Tibial artery (tissue), 4 donors: ENCODE data around the gene PLCZ1.

Source experiments
- DNase-seq, 2 donors: peaks; one replicate each; pipeline ENCODE4 v3.0.0-alpha.2; 2019
- H3K27ac ChIP-seq, 2 donors: fragments of 200-600 bp; sonication (generic) in 1 of 2; 1 replicate in 1 of 2; 2 replicates in 1 of 2; pipeline ENCODE4 v1.5.1; 2018 to 2019; ENCODE audit warnings: mild to moderate bottlenecking in 1 of 2
- H3K27me3 ChIP-seq, 2 donors: fragments of 200-600 bp; sonication (generic) in 1 of 2; one replicate each; pipeline versions ENCODE4 v1.5.1 to v1.6.0; 2016 to 2019
- H3K36me3 ChIP-seq, 3 donors: fragments of 200-600 bp; sonication (generic) in 2 of 3; one replicate each; pipeline ENCODE4 v1.5.1; 2016 to 2019; ENCODE audit warnings: mild to moderate bottlenecking in 2 of 3
- H3K4me1 ChIP-seq, 4 donors: fragments of 200-600 bp; sonication (generic) in 2 of 4; 1 replicate in 3 of 4; 2 replicates in 1 of 4; pipeline ENCODE4 v1.5.1; 2016 to 2019
- H3K4me3 ChIP-seq, 2 donors: fragments of 200-600 bp; sonication (generic) in 1 of 2; 1 replicate in 1 of 2; 2 replicates in 1 of 2; pipeline ENCODE4 v1.5.1; 2018 to 2019; ENCODE audit warnings: mild to moderate bottlenecking in 2 of 2
- H3K9me3 ChIP-seq, 3 donors: fragments of 200-600 bp; sonication (generic) in 1 of 3; one replicate each; pipeline ENCODE4 v1.5.1; 2016 to 2019
- intact Hi-C: fragments of 100-400 bp; cut with DNase I; formaldehyde crosslinking; loops from one replicate; pipeline ENCODE4 v1.15.0; 2023; ENCODE audit warnings: low total_unique reads
- TF ChIP-seq, protein P1 (sequence below), 2 experiments: fragments of 200-600 bp in 1 of 2; fragments of 450-650 bp in 1 of 2; IDR thresholded peaks; one replicate each; pipeline ENCODE4 v1.5.1; 2017 to 2019; ENCODE audit warnings: antibody characterized with exemption in 2 of 2, mild to moderate bottlenecking in 1 of 2, moderate library complexity in 1 of 2

Gene PLCZ1

DNA sequence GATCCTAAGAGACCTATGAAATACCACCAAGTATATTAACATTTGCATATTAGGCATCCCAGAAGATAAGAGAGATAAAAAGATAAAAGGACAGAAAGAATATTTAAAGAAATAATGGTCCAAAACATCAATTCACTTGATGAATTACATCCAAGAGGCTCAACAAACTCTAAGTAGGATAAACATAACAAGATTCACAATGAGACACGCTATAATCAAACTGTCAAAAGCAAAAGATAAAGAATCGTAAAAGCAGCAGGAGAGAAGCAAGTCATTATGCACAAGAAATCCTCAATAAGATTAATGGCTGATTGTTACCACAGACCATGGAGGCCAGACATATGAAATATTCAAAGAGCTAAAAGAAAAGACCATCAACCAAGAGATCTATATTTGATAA, 79.6 kb downstream of the PLCZ1 start:
- H3K36me3 ChIP-seq, result no peaks in the 10 kb centered on the region
- no peaks in the 10 kb centered on the region for H3K4me1 ChIP-seq
- H3K27ac ChIP-seq, result no peak overlapping the region
- peaks cover 0 to 15% (median 4%) of the 10 kb centered on the region in 3 donors for H3K9me3 ChIP-seq
- no peak for DNase-seq
- no peaks in the 10 kb centered on the region for H3K27me3 ChIP-seq
- intact Hi-C loops, result no loop called here
- H3K4me3 ChIP-seq, result no peak overlapping the region
- TF ChIP-seq, protein P1, sequence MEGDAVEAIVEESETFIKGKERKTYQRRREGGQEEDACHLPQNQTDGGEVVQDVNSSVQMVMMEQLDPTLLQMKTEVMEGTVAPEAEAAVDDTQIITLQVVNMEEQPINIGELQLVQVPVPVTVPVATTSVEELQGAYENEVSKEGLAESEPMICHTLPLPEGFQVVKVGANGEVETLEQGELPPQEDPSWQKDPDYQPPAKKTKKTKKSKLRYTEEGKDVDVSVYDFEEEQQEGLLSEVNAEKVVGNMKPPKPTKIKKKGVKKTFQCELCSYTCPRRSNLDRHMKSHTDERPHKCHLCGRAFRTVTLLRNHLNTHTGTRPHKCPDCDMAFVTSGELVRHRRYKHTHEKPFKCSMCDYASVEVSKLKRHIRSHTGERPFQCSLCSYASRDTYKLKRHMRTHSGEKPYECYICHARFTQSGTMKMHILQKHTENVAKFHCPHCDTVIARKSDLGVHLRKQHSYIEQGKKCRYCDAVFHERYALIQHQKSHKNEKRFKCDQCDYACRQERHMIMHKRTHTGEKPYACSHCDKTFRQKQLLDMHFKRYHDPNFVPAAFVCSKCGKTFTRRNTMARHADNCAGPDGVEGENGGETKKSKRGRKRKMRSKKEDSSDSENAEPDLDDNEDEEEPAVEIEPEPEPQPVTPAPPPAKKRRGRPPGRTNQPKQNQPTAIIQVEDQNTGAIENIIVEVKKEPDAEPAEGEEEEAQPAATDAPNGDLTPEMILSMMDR (IDR thresholded peaks at IDR 0.05), result no peak

DNA sequence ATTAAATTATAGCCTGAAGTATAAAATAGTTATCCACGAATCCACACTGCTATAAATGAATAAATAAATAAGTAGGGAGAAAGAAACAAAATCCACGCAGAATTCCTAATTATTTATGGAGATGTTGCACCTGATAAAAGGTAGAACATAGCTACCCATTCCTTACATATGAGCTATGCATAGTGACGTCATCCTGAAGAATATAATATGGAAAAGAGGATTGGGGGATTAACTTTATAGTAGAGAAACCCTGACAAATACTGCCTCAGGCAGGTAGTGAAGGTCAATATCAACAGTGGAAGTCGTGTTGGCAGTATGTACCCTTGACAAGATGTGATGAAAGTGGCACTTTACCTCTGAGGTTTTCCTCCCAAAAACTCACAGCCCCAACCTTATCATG, 82.5 kb downstream of the PLCZ1 start:
- Histone ChIP-seq H3K4me3 (no peak overlapping the region), H3K36me3 (no peaks in the 10 kb centered on the region), H3K27ac (no peak overlapping the region), H3K9me3 (peaks cover 0 to 6% (median 3%) of the 10 kb centered on the region in 3 donors), H3K27me3 (no peaks in the 10 kb centered on the region), H3K4me1 (no peaks in the 10 kb centered on the region)
- no peak for DNase-seq
- intact Hi-C loops, result no loop called here
- TF ChIP-seq, protein P1 (IDR thresholded peaks at IDR 0.05), result no peak

DNA sequence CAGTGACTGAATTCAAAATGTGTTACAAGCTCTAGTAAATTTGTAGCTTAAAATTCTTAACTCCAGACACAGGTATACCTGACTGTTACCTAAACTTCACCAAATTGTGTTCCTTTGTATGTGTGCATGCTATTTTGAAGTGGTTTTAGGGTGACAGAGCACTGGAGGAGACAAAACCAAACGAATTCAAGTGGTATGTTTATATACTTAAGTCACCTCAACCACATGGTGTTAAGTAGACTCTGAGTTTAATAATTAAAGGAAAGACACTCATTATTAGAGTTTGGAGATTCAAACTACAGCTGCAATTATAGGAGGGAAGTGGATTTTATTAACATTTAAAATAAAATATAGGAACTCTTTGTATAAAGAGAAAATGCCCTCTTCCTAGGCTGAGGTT, 84.3 kb downstream of the PLCZ1 start:
- Histone ChIP-seq H3K27ac (no peak overlapping the region), H3K4me1 (no peaks in the 10 kb centered on the region), H3K4me3 (no peak overlapping the region)

DNA sequence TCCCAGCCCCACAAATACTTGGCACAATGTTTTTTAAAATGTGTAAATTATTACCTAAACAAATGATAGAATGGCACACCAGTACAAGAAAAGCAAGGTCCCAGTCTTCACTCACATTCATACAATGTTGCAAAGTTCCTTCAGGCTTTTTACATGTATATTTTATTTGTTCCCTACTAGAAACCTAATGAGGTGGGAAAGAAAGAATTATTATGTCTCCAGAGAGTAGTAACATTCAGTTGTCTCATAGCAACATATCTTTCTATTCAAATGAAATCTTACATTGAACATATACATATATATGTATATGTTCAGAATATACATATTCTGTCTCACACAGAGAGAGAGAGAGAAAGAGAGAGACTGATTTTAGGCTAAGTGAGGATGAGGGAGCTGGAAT, 85.2 kb downstream of the PLCZ1 start:
- H3K4me3 ChIP-seq, result no peak overlapping the region
- no peaks in the 10 kb centered on the region for H3K4me1 ChIP-seq
- DNase-seq, result no peak
- H3K9me3 ChIP-seq, result no peaks in the 10 kb centered on the region
- H3K36me3 ChIP-seq, result no peaks in the 10 kb centered on the region
- H3K27me3 ChIP-seq, result no peaks in the 10 kb centered on the region
- TF ChIP-seq, protein P1 (IDR thresholded peaks at IDR 0.05), result no peak
- intact Hi-C loops, result no loop called here
- no peak overlapping the region for H3K27ac ChIP-seq

More for the DNA sequence above, 84.3 kb downstream of the PLCZ1 start:
- no peaks in the 10 kb centered on the region for H3K36me3 ChIP-seq
- intact Hi-C loops, result no loop called here
- H3K27me3 ChIP-seq, result no peaks in the 10 kb centered on the region
- TF ChIP-seq, protein P1 (IDR thresholded peaks at IDR 0.05), result no peak
- peaks cover 0 to 6% (median 0%) of the 10 kb centered on the region in 3 donors for H3K9me3 ChIP-seq
- DNase-seq, result no peak

DNA sequence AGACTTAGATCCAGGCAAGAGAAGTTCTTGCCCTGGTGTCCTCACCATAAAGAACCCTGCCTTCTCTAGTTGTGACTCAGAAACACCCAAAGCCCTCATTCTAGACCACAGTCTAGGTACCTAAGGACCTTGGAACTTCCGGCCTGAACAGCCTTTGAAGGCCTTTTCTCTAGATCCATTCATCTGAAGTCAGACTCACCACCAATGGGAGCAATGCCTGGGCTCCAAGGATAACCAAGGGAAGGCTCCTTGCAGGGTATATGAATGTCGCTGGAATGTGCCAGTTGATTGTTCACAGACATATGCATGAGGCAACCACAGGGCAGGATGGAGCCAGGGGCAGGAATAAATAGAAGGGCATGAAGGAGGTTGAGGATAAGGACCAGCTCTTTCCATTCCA, 86.3 kb downstream of the PLCZ1 start:
- no peak for DNase-seq
- Histone ChIP-seq H3K27ac (no peak overlapping the region), H3K36me3 (no peaks in the 10 kb centered on the region), H3K9me3 (no peaks in the 10 kb centered on the region), H3K4me3 (no peak overlapping the region), H3K4me1 (no peaks in the 10 kb centered on the region), H3K27me3 (no peaks in the 10 kb centered on the region)
- TF ChIP-seq, protein P1 (IDR thresholded peaks at IDR 0.05), result no peak
- intact Hi-C loops, result no loop called here

DNA sequence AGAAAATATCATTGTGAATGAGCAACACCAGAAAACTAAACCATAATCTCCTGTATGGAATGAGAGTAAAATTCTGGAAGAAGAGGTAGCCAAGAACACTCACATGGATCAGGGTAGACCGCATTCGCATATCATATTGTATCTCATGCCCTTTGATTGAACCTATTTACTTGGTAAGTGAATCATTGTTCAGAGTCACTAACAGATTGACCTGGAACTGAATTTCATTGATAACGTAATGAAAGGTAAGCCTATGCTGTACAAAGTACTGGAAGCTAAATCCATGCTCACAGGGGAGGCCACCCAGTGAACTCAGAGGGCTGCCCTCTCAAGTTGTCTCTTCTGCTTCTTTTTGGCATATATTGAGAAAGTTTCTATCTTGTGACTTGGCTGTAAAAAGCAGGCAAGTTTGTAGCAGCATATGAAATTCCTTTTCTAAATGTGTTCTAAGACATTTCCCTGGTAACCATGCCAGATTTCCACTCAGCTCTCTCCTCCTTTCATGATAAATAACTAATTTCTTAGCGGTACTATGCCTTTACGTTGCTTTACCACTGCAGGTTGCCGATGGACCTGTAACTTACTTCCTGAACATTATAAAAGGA, 91.4 kb downstream of the PLCZ1 start:
- H3K36me3 ChIP-seq, result no peaks in the 10 kb centered on the region
- DNase-seq, result no peak
- no peaks in the 10 kb centered on the region for H3K4me1 ChIP-seq
- intact Hi-C loops, result no loop called here
- H3K27ac ChIP-seq, result no peak overlapping the region
- no peak overlapping the region for H3K4me3 ChIP-seq
- H3K27me3 ChIP-seq, result no peaks in the 10 kb centered on the region
- H3K9me3 ChIP-seq, result no peaks in the 10 kb centered on the region
- TF ChIP-seq, protein P1 (IDR thresholded peaks at IDR 0.05), result no peak
